ENCODE measurements around the gene AXDND1. TPM values are rescaled to one million over a fixed set of nuclear protein-coding genes. Genes with fewer than 3 reads are reported as not detected.

AXDND1 gene
- polyA plus RNA-seq, 1 donor from 2014 or later, result 1.1 TPM

DNA sequence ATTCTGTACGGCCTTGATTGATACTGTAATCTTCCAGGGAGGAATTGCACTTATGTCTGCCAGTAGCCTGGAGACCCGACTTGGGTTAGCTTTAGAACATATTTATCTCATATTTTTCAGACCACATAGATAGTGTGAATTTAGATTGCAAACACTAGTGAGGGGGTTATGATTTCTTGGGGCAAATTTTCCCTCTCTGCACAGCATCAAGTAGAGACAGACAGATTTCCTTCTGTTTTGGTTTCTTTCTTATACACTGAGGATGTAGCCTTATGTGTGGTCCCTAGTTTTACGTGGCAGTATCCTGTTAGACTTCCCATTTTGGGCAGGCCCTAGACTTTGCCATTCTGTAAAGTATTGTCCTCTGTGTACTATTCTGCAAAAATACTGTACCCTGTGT is 43.2 kb upstream of the AXDND1 start:
- Histone ChIP-seq H3K9ac (ENCODE audit: low read length) (no peak overlapping the region), H3K27me3 (ENCODE audit: insufficient read depth, low read depth, low read length) (no peaks in the 10 kb centered on the region), H3F3A (ENCODE audit: insufficient read depth, low read length, poor library complexity, severe bottlenecking) (no peaks in the 10 kb centered on the region), H3K9me2 (ENCODE audit: insufficient read depth, low read length) (no peaks in the 10 kb centered on the region), H3K36me3 (ENCODE audit: insufficient read depth, low read length) (no peaks in the 10 kb centered on the region), H2AFZ (ENCODE audit: low read depth, low read length) (no peak overlapping the region), H4K20me1 (ENCODE audit: insufficient read depth) (no peaks in the 10 kb centered on the region), H3K79me2 (replicated peaks; ENCODE audit: insufficient read depth, low read length) (no peaks in the 10 kb centered on the region), H3K4me3 (ENCODE audit: low read length) (no peak overlapping the region), H3K9me3 (ENCODE audit: low read length) (no peaks in the 10 kb centered on the region), H3K4me2 (ENCODE audit: low read length) (no peak overlapping the region), H3K27ac (ENCODE audit: low read length) (no peak overlapping the region)
- no peak for TF ChIP-seq SMC3 (conservative IDR thresholded peaks at IDR 0.05; ENCODE audit: poor library complexity)
- TF ChIP-seq, protein P1, sequence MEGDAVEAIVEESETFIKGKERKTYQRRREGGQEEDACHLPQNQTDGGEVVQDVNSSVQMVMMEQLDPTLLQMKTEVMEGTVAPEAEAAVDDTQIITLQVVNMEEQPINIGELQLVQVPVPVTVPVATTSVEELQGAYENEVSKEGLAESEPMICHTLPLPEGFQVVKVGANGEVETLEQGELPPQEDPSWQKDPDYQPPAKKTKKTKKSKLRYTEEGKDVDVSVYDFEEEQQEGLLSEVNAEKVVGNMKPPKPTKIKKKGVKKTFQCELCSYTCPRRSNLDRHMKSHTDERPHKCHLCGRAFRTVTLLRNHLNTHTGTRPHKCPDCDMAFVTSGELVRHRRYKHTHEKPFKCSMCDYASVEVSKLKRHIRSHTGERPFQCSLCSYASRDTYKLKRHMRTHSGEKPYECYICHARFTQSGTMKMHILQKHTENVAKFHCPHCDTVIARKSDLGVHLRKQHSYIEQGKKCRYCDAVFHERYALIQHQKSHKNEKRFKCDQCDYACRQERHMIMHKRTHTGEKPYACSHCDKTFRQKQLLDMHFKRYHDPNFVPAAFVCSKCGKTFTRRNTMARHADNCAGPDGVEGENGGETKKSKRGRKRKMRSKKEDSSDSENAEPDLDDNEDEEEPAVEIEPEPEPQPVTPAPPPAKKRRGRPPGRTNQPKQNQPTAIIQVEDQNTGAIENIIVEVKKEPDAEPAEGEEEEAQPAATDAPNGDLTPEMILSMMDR (IDR thresholded peaks at IDR 0.05; ENCODE audit: poor library complexity, severe bottlenecking), result no peak
- TF ChIP-seq, protein P2, sequence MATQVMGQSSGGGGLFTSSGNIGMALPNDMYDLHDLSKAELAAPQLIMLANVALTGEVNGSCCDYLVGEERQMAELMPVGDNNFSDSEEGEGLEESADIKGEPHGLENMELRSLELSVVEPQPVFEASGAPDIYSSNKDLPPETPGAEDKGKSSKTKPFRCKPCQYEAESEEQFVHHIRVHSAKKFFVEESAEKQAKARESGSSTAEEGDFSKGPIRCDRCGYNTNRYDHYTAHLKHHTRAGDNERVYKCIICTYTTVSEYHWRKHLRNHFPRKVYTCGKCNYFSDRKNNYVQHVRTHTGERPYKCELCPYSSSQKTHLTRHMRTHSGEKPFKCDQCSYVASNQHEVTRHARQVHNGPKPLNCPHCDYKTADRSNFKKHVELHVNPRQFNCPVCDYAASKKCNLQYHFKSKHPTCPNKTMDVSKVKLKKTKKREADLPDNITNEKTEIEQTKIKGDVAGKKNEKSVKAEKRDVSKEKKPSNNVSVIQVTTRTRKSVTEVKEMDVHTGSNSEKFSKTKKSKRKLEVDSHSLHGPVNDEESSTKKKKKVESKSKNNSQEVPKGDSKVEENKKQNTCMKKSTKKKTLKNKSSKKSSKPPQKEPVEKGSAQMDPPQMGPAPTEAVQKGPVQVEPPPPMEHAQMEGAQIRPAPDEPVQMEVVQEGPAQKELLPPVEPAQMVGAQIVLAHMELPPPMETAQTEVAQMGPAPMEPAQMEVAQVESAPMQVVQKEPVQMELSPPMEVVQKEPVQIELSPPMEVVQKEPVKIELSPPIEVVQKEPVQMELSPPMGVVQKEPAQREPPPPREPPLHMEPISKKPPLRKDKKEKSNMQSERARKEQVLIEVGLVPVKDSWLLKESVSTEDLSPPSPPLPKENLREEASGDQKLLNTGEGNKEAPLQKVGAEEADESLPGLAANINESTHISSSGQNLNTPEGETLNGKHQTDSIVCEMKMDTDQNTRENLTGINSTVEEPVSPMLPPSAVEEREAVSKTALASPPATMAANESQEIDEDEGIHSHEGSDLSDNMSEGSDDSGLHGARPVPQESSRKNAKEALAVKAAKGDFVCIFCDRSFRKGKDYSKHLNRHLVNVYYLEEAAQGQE (IDR thresholded peaks at IDR 0.05; ENCODE audit: borderline replicate concordance), result no peak
- no peak for TF ChIP-seq RAD21 (conservative IDR thresholded peaks at IDR 0.05)
- no peak for TF ChIP-seq EZH2 (IDR thresholded peaks at IDR 0.05; ENCODE audit: borderline replicate concordance, insufficient read depth, low read length, poor library complexity, severe bottlenecking)
- TF ChIP-seq MXI1 (conservative IDR thresholded peaks at IDR 0.05; ENCODE audit: poor library complexity, severe bottlenecking), result no peak

DNA sequence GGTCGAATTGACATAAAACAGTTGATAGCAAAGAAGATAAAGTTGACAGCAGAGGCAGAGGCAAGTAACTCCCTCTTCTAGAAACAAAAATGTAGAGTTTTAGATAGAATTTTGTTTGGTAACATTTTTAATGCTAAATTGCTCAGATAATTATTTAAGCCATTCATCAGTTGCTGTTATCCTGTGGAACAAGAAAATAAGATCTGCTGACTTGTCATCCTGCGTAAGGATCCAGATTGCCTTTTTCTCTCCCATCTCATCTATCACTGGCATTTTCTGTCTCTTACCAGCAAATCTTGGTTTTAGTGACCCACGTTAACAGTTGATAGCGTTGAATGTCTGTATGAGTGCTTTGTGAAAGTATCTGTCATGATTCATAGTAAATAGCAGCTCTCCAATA is 42.3 kb upstream of the AXDND1 start:
- H3F3A ChIP-seq (ENCODE audit: insufficient read depth, low read length, poor library complexity, severe bottlenecking), result no peaks in the 10 kb centered on the region
- H3K27me3 ChIP-seq (ENCODE audit: insufficient read depth, low read depth, low read length), result no peaks in the 10 kb centered on the region
- H3K36me3 ChIP-seq (ENCODE audit: insufficient read depth, low read length), result no peaks in the 10 kb centered on the region
- no peaks in the 10 kb centered on the region for H3K79me2 ChIP-seq (replicated peaks; ENCODE audit: insufficient read depth, low read length)
- no peak overlapping the region for H3K4me3 ChIP-seq (ENCODE audit: low read length)
- H3K9me3 ChIP-seq (ENCODE audit: low read length), result no peaks in the 10 kb centered on the region
- no peak overlapping the region for H3K27ac ChIP-seq (ENCODE audit: low read length)
- H4K20me1 ChIP-seq (ENCODE audit: insufficient read depth), result no peaks in the 10 kb centered on the region
- no peaks in the 10 kb centered on the region for H3K9me2 ChIP-seq (ENCODE audit: insufficient read depth, low read length)
- TF ChIP-seq, protein P2 (IDR thresholded peaks at IDR 0.05; ENCODE audit: borderline replicate concordance), result no peak
- TF ChIP-seq POLR2AphosphoS5 (IDR thresholded peaks at IDR 0.05) (no peak), EP300 (conservative IDR thresholded peaks at IDR 0.05; ENCODE audit: poor library complexity, severe bottlenecking) (no peak), MXI1 (conservative IDR thresholded peaks at IDR 0.05; ENCODE audit: poor library complexity, severe bottlenecking) (no peak), RAD21 (conservative IDR thresholded peaks at IDR 0.05) (no peak), EZH2 (IDR thresholded peaks at IDR 0.05; ENCODE audit: borderline replicate concordance, insufficient read depth, low read length, poor library complexity, severe bottlenecking) (no peak), SMC3 (conservative IDR thresholded peaks at IDR 0.05; ENCODE audit: poor library complexity) (no peak), TAF1 (IDR thresholded peaks at IDR 0.05; ENCODE audit: low read depth) (no peak)
- TF ChIP-seq, protein P1 (IDR thresholded peaks at IDR 0.05; ENCODE audit: poor library complexity, severe bottlenecking), result no peak
- no peak overlapping the region for H3K9ac ChIP-seq (ENCODE audit: low read length)
- no peak overlapping the region for H2AFZ ChIP-seq (ENCODE audit: low read depth, low read length)
- H3K4me2 ChIP-seq (ENCODE audit: low read length), result no peak overlapping the region

Measured in neural cell (in vitro differentiated cells).